ENCODE data around the gene HTR2A.

The HTR2A gene
- total RNA-seq: 0 reads per million in 2 donors

DNA sequence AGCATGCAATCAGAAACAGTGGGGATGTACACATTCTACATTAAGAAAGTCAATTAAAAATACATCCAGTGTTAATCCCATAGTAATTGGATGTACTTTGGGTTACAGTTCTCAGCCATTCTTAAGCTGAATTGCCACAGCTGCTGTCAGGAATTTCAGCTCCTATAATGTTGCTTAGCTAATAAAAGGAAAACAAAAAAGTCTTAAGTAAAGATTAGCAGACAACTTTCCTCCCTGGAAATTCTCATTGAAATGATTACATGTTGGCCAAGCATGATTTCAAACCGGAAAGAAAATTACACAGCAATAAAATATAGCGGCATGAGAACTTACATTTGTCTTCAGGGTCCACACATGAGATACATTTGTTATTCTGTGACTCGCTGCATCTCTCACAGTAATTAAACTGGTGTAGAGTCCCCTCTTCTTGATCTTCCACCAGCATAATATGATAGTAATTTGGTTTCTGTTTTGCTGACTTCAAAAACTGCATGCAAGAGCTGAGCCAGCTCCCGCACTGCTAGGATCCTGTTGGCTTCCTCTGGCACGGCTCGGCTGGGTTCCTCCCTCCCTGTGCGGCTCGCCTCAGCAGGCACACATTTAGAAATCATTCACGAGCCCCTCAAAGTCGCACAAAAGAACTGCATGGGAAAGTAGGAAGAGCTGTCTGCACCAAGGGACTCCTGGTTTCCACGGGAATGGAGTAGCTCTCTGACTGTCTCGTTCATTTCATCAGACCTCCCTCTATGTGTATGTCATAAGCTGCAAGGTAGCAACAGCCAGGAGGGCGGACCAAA lies at the start of gene HTR2A:
Gene HTR2A (minus strand): TSS at position 713 of the 797 bp plus-strand sequence. CDS start 1,147 bp downstream, outside the sequence.
- peak in 1 of 5 experiments; percentile 3 for DNase-seq

DNA sequence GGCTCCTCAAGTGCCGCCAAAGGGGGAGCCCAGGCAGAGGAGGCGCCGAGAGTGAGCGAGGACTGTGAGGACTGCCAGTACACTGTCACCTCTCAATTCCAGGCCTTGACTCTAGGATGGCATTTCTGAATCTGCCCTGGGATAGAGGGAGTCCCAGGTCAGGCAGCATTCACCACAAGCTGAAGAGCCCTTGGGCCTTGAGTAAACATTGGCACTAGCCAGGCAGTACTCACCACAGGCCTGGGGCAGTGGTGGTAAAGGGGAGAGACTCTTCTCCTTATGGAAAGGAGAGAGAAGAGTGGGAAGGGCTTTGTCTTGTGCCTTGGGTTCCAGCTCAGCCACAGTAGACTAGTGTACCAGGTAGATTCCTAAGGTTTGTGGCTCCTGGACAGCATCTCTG lies 39.7 kb upstream of the HTR2A start:
- DNase-seq: no peak

DNA sequence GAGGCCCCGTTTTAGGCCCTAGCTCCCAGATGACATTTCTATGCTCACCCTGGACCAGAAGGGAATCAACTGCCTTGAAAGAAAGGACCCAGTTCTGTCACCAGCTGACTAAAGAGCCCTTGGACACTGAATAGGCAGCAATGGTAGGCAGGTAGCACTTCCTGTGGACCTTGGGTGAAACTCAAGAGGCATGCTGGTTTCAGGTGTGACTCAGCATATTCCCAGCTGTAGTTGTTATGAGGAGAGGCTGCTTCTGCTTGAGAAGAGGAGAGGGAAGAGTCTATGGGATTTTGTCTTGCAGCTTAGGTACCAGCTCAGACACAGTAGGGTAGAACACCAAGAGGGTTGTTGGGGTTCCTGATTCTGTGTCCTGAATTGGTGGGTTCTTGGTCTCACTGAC lies 37.9 kb upstream of the HTR2A start:
- no peak for DNase-seq

DNA sequence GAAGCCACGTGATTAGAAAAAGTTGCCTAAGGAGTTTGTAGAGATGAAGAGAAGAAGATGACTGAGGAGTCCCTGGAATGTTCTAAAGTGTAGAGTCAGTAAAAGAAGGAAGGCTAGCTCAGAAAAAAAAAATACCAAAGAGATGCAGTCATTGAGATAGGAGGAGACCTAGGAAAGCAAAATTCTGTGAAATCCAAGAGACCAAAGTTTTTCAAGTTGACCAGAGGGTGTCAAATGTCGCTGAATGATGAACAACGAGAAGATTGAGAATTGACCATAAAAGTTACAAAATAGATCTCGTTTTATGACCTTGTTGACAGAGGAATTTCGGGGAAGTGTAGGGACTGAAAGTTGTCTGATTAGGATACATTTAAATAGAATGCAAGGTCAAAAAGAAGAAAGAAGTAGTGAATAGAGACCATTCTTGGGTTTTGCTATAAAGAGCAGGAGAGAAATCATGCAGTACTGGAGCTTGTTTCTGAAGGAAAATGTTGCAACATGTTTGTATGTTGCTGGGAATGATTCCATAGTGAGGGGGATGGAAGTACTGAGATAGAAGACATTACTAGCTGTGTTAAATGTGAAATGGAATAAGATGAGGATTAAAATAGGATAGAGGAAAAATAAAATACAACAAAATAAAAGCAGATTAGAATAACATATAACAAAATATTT lies 30.2 kb upstream of the HTR2A start:
- no peak for DNase-seq

DNA sequence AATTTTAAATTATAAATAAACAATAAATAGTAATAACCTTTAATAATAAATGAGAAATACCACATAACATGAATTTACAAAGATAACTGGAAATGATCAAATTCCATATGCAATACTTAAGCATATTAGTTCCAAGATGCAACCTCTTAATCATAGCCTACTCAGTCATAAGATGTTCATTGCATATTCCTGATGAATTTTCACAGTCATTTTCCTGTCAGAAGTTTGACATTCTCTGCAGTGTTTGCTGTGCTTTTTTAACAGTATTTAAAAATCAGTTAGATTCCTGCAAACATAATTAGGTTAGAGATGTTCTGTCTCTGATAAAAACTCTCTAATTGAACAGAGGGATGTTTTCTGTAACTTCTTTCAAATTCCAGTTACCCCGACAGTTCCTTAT lies 28.6 kb upstream of the HTR2A start:
- no peak for DNase-seq

DNA sequence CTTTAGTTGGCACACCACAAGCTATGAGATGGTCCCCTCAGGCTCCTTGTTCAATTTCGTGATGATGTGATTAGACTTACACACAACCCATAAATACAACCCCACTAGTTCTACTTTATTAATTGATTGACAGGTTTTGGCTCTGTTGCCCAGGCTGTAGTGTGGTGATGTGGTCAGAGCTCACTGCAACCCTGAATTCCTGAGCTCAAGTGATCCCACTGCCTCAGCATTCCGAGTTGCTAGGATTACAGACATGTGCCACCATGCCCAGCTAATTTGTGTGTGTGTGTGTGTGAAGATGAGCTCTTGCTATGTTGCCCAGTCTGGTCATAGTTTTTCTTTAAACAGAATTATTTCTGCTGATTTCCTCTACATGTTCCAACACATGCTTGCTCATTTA lies 17.5 kb upstream of the HTR2A start:
- DNase-seq: no peak

DNA sequence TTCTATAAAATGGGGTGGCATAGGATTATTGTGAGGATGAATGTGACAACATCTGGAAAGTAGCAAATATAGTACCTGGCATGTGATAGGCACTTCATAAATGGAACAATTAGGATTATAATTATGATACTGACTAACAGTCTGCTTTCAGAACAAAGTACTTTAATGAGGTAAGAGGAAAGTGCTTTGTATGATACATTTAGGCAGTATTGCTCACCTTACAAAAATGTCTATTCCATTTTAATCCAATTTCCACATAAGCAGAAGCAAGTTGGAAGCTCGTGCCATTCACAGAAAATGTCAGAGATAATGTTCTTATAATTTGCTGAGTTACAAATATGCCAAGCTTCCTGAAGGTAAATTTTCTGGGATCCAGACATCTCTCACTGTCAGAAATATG lies 16.9 kb upstream of the HTR2A start:
- no peak for DNase-seq

DNA sequence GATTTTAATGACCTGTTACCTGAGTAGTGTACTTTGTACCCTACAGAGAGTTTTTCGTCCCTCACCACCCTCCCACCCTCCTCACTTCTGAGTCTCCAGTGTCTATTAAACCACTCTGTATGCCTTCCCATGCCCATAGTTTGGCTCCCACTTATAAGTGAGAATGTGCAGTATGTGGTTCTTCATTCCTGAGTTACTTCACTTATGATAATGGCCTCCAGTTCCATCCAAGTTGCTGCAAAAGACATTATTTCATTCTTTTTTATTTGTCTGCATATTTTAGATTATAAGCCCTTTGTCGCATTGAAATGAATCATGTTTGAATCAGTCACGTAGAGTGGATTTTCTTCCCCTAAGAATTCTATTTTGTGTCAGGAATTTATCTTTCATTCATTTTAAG lies 12.2 kb upstream of the HTR2A start:
- DNase-seq: no peak

DNA sequence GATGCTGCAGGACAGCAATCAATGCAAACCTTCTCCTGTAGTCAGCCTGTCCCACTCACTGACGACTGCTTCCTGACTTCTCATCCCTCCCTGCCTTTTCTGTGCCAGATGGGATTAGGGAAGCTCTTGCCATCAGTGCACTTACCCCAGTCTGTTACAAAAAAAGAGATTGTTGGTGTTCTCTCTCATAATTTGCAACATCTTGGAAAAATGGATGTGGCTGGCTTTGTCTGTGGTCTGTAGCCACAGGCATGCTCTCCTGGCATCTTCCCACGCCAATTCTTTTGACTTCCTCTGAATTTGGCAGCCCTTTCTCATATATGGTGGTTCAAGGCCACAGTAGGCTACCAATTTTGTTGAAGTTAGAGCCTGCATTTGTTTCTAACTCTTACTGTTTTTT lies 11.6 kb upstream of the HTR2A start:
- no peak for DNase-seq

DNA sequence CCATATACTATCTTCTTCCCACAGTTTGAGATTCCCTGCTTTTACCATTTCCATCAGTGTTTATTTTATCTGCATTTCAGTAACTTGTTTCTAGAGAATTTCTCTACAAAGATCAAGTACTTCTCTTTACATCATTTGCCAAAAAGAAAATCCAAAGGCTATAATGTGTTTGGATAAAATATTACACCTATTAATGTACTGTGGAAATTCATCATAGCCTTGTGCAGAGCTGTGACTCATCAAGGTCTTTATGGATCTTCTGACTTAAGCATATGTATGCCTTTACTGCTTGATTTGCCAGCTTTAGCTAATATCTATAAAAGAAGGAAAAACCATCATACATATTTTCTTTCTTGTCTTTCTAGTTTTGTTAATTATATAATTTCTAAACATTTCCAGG lies 9.6 kb upstream of the HTR2A start:
- DNase-seq: no peak

DNA sequence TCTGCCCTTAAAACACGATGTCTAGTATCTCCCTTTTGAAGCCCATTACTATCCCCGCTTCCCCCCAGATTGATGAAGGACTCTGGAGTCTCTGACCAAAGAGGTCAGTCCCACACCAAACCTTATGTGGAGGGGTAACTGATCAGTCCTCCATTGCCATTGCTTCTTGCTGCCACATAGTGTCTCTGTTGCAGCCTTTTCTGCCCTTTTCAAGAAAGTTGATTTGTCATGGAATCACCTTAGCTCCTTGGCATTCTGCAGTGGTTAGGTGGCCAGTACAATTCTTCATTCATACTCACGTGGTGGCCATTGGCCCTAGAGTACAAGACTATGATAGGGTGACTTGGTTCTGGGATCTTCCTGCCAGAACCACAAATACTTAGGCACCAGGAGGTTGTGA lies 8.4 kb upstream of the HTR2A start:
- DNase-seq: no peak

DNA sequence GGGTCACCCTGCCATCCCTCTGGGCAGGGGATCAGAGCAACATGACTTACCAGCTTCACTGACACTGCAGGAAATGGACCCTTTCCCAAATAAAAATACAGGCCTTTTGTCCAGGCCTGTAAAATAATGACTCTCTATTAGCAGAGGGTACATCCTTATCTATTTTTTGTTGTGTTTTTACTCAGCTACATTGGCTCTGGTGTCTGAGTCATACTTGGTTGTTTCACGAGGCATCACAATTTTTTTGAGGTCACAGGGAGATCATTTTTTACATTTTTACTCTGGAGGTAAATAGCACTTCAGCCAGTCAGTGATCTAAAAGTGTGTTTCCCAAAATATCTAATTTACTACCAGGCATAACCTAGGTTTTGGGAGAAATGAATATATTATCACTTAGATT lies 6.9 kb upstream of the HTR2A start:
- no peak for DNase-seq

DNA sequence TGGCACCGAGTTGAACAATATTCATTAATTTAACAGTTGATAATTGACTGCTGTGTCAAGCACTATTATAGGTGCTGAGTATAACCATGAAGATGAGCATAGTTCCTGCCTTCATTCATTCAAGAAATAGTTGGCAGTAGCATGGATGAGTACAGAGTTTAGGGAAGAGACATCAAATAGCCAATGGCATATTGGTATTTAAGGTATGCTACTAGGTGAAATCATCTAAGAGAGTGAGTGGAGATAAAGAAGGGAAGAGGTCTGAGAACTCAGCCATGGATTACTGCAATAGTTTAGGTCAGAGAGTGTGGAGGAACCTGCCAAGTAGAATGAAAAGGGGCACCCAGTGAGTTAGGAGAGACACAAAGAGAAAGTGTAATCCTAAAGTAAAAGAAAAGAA lies 4.9 kb upstream of the HTR2A start:
- no peak for DNase-seq

DNA sequence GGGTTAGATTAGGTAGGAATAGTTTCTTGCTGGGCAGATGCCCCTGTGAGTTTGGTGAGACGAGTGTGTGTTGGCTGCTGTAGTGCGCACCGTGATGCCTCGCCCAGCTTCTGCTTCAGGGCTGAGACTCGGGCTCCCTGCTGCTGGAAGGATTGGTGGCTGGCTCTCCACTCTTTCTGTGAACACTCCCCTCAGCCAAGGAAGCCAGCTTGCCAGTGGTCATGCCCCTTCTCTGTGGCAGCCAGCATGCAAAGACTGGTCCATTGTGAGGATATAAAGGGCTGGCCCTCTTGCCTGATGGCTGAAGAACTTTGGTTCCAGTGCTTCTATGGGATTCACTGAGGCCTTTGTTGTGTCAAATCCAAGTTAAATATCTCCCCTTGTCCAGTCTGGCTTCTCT lies 2.9 kb upstream of the HTR2A start:
- no peak for DNase-seq

DNA sequence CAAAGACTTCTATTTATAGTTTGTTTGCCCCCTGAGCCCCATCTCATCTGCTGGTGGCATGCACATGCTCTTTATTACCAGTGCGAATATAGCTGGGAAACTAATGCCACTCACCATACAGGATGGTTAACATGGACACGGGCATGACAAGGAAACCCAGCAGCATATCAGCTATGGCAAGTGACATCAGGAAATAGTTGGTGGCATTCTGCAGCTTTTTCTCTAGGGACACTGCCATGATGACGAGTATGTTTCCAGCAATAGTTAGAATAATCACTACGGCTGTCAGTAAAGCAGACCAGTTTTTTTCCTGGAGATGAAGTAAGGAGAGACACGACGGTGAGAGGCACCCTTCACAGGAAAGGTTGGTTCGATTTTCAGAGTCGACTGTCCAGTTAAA lies 1.5 kb downstream of the HTR2A start:
- no peak for DNase-seq

DNA sequence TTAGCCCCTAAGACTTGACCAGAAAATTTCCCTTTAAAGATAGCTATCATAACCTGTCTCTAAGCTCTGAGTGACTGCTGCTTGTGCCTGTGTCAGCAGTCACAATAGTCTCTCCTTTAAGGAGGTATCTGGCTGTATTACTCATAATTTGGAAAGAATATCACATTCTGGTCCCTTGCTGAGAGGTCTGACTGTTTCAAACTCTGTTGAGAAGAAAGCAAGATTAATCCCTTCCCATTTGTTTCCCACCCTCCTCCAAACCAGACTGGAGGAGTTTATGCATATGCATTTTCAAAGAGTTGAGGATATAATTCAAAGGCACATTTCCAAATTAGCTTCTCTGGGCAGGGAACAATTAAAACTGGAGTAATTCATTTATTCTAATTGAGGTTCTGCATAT lies 2.3 kb downstream of the HTR2A start:
- no peak for DNase-seq

DNA sequence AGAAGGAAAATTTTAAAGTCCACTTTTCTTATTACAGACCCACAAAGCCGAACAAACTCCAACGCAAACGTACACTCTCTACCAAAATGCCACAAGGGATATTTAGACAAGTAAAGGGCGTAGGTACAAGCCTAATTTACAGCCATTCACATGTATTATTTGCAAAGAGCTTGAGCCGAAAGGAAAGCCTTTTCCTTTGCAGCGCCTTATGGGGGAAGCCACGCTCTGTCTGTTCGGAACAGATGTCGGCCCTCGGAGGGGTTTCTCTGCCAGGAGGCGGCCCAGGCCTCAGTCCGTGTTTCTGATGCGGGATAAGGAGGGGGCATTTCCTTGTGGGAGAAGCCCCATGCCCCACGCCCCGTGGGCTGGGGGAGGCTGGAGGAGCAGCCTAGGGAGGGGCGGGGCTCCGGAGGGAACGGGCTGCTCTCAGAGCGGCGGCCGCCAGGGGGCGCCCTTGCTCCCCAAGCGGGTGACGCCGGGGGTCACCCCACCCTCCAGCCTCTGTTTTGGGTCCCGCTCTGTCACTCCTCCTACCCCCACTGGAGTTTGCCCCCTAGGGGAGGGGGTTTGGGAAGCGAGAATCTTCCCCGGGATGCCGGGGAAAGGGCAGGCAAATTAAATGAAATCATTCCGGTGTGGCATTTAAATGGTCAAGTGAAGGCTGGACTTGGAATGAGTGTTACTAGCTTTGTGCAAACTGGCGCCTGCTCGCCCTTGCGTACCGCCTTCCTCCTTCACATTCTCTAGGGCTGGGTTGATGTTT lies 2.9 kb downstream of the HTR2A start:
- peak; percentile 13 to 61 (median 39) for DNase-seq

DNA sequence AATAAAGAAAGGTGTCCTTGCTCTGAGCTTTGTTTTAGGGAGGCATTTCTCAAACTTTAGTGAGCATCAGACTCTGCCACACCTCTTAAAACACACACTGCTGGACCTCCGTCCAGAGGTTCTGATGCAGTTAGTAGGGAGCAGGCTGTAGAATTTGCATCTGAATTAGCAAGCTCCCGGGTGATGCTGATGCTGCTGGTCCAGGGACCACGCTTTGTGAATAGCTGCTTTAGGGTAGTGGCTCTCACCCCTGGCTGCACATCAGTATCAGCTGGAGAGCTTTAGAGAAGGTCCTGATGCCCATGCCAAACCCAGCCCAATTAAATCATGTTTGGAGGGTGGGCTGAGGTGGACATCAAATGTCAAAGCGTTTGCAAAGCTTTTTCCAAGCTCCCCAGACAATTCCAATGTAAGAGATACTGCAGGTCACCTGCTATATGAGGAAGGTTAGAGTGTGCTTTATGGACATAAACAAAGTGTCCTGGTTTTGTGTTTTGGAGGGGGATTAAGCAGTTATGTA lies 3.6 kb downstream of the HTR2A start:
- DNase-seq: no peak

DNA sequence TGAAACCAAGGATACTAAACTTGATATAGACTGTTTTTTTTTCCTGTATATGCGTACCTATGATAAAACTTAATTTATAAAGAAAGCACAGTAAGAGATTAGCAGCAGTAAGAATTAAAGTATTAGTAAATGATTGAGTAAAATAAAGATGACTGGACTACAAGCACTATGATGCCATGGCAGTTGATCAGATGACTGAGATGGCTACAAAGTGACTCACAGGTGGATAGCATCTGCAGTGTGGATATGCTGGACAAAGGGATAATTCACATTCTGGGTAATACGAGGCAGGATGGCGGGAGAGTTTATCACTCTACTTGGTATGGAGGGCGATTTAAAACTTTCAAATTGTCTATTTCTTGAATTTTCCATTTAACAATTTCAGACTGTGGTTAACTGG lies 11.8 kb downstream of the HTR2A start:
- no peak for DNase-seq

DNA sequence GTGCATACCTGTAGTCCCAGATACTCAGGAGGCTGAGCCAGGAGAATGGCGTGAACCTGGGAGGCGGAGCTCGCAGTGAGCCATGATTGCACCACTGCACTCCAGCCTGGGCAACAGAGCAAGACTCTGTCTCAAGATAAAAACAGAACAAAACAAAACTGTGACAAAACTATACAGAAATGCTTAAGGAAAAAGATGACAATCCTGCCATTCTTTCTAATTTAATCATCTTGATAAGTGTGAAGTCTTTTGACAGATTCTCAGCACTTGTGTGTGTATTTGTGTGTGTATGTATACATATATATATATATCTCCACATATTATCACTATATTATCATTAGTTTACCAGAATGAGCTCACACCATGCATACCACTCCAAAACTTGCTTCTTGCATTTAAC lies 12.3 kb downstream of the HTR2A start:
- DNase-seq: no peak

DNA sequence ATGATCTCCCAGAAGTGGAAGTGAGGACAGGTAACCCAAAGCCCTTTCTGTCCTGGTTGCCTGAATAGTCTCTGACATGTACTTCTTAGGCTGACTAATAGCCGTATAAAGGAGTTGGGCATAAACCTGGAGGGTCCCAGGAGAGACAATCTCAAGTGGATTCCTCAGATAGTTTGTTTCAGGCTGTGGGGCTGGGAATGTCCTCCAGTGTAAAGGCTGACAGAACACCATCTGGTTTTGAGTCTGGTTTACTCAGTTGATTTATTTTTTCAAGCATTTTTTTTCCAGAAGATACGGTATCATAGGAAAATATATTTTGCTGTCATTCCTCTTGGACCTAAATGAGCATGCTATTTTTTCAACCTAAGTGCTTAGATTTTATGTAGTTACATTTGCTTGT lies 15.2 kb downstream of the HTR2A start:
- DNase-seq: no peak

DNA sequence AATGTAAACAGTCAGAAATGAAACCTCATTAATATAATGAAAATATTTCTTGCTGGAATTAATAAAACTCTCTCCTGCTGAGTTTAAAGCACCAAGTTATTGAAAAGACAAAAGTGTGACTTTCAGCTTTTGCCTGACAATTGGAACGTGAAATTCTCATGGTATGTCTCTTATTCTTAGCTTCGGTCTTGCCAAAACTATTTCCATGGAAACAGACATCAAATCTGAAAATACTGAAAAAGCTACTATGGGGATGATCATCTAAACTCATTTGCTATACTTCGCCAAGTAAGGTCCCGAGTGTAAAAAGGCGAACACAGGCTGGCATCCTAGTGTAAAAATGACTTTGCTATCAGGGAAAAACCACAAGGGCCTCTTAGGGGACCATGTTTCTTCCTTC lies 22.8 kb downstream of the HTR2A start:
- DNase-seq: no peak

DNA sequence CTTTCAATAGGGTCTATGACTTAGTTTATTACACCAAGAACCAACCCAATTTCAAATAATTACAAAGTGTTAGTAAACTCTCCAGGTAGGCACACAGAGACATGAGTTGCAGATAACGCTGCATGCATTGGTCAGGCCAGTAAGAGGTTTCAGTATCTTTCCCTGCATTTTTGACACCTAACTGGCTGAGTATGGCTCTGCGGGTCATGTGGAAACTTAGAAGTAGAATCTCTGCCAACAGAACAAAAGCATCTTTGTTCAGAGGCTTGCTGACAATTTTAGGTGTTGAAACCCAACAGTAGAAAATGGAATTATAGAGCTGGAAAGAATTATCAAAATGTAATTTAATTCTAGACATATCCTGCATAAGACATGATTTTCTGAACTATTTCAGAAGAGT lies 25.3 kb downstream of the HTR2A start:
- DNase-seq: no peak

DNA sequence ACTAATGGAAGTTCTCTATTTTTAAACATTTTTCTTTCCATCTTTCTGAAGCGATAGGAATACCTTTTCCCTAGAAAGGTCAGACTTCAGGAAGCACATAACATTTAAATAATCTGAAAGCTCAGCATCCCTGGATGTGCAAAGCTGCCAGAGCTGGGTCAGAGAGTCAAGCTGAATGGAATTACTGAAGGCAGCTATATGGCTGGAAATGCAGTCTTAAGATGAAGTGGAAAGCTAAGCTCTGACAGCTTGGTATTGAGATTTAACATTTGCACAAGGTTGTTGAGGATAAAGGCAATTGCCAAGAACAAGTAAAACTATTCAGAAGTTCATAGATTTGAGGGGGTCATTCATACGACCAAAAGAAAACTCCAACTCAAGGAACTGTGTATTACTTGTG lies 28.8 kb downstream of the HTR2A start:
- no peak for DNase-seq
